ENCODE data around the gene GADD45GIP1. TPM values are rescaled to one million over a fixed set of nuclear protein-coding genes. Genes with fewer than 3 reads are reported as not detected.
"Not testable (repeated sequence)": the region's sequence is repeated elsewhere in the genome, so short reads cannot be mapped to it uniquely, and the experiment has no call there.

Gene GADD45GIP1
- total RNA-seq, 1 donor, result 5.2 TPM

GRCh38 chr19:12979974-12980373 lies 23.0 kb upstream of the GADD45GIP1 start:
- Histone ChIP-seq H3K27me3 (ENCODE audit: insufficient read depth, low read length) (no peaks in the 10 kb centered on the region), H3K4me1 (ENCODE audit: insufficient read depth, low read length) (peaks cover 23% of the 10 kb centered on the region), H3K4me3 (ENCODE audit: low read length) (no peak overlapping the region), H3K9me3 (ENCODE audit: low read depth, low read length) (no peaks in the 10 kb centered on the region)

GRCh38 chr19:12976109-12976508 lies 19.1 kb upstream of the GADD45GIP1 start:
- not testable (repeated sequence) for H3K4me1 ChIP-seq (ENCODE audit: insufficient read depth, low read length); H3K9me3 ChIP-seq (ENCODE audit: low read depth, low read length); H3K4me3 ChIP-seq (ENCODE audit: low read length); H3K27me3 ChIP-seq (ENCODE audit: insufficient read depth, low read length)

- Histone ChIP-seq H3K4me1 (ENCODE audit: insufficient read depth, low read length) (no peaks in the 10 kb centered on the region), H3K4me3 (ENCODE audit: low read length) (no peak overlapping the region), H3K9me3 (ENCODE audit: low read depth, low read length) (no peaks in the 10 kb centered on the region), H3K27me3 (ENCODE audit: insufficient read depth, low read length) (no peaks in the 10 kb centered on the region)
These were observed 18.3 kb upstream of the GADD45GIP1 start for GRCh38 chr19:12975221-12975741.

- Histone ChIP-seq H3K9me3 (ENCODE audit: low read depth, low read length) (no peaks in the 10 kb centered on the region), H3K4me1 (ENCODE audit: insufficient read depth, low read length) (no peaks in the 10 kb centered on the region), H3K27me3 (ENCODE audit: insufficient read depth, low read length) (no peaks in the 10 kb centered on the region), H3K4me3 (ENCODE audit: low read length) (no peak overlapping the region)
These were observed 17.5 kb upstream of the GADD45GIP1 start for GRCh38 chr19:12974301-12975220.

GRCh38 chr19:12973236-12973635 lies 16.2 kb upstream of the GADD45GIP1 start:
- H3K4me1 ChIP-seq (ENCODE audit: insufficient read depth, low read length), result no peaks in the 10 kb centered on the region
- H3K27me3 ChIP-seq (ENCODE audit: insufficient read depth, low read length), result no peaks in the 10 kb centered on the region
- no peak overlapping the region for H3K4me3 ChIP-seq (ENCODE audit: low read length)
- no peaks in the 10 kb centered on the region for H3K9me3 ChIP-seq (ENCODE audit: low read depth, low read length)

- no peaks in the 10 kb centered on the region for H3K27me3 ChIP-seq (ENCODE audit: insufficient read depth, low read length)
- H3K4me3 ChIP-seq (ENCODE audit: low read length), result no peak overlapping the region
- H3K9me3 ChIP-seq (ENCODE audit: low read depth, low read length), result no peaks in the 10 kb centered on the region
- peaks cover 4% of the 10 kb centered on the region for H3K4me1 ChIP-seq (ENCODE audit: insufficient read depth, low read length)
These were observed 13.2 kb upstream of the GADD45GIP1 start for GRCh38 chr19:12970070-12970820.

- Histone ChIP-seq H3K4me3 (ENCODE audit: low read length) (no peak within 1 kb of the TSS), H3K4me1 (ENCODE audit: insufficient read depth, low read length) (peaks cover 7% of the 10 kb centered on the region), H3K27me3 (ENCODE audit: insufficient read depth, low read length) (no peaks in the 10 kb centered on the region), H3K9me3 (ENCODE audit: low read depth, low read length) (no peaks in the 10 kb centered on the region)
These were observed 12.4 kb upstream of the GADD45GIP1 start, which contains the start of gene DAND5 for GRCh38 chr19:12969292-12969988. DAND5 (plus strand) TSS chr19:12969576; CDS start chr19:12969661, 85 bp downstream.

GRCh38 chr19:12967907-12968306 lies 10.9 kb upstream of the GADD45GIP1 start:
- peaks cover 7% of the 10 kb centered on the region for H3K4me1 ChIP-seq (ENCODE audit: insufficient read depth, low read length)
- H3K9me3 ChIP-seq (ENCODE audit: low read depth, low read length), result no peaks in the 10 kb centered on the region
- H3K27me3 ChIP-seq (ENCODE audit: insufficient read depth, low read length), result no peaks in the 10 kb centered on the region
- no peak overlapping the region for H3K4me3 ChIP-seq (ENCODE audit: low read length)

GRCh38 chr19:12965812-12966135 lies 8.8 kb upstream of the GADD45GIP1 start:
- no peak overlapping the region for H3K4me3 ChIP-seq (ENCODE audit: low read length)
- no peaks in the 10 kb centered on the region for H3K9me3 ChIP-seq (ENCODE audit: low read depth, low read length)
- H3K4me1 ChIP-seq (ENCODE audit: insufficient read depth, low read length), result peaks cover 7% of the 10 kb centered on the region
- H3K27me3 ChIP-seq (ENCODE audit: insufficient read depth, low read length), result no peaks in the 10 kb centered on the region

GRCh38 chr19:12965017-12965811 lies 8.2 kb upstream of the GADD45GIP1 start:
- H3K4me3 ChIP-seq (ENCODE audit: low read length), result peak overlapping the region; percentile 30

GRCh38 chr19:12959481-12959880 lies 2.5 kb upstream of the GADD45GIP1 start:
- Histone ChIP-seq H3K4me3 (ENCODE audit: low read length) (no peak overlapping the region), H3K4me1 (ENCODE audit: insufficient read depth, low read length) (peaks cover 27% of the 10 kb centered on the region), H3K9me3 (ENCODE audit: low read depth, low read length) (no peaks in the 10 kb centered on the region), H3K27me3 (ENCODE audit: insufficient read depth, low read length) (no peaks in the 10 kb centered on the region)

More at GRCh38 chr19:12965017-12965811, 8.2 kb upstream of the GADD45GIP1 start:
- Histone ChIP-seq H3K9me3 (ENCODE audit: low read depth, low read length) (no peaks in the 10 kb centered on the region), H3K4me1 (ENCODE audit: insufficient read depth, low read length) (peaks cover 7% of the 10 kb centered on the region), H3K27me3 (ENCODE audit: insufficient read depth, low read length) (no peaks in the 10 kb centered on the region)

- not testable (repeated sequence) for H3K9me3 ChIP-seq (ENCODE audit: low read depth, low read length); H3K27me3 ChIP-seq (ENCODE audit: insufficient read depth, low read length)
- peak overlapping the region; percentile 85 for H3K4me3 ChIP-seq (ENCODE audit: low read length)
- peaks cover 46% of the 10 kb centered on the region for H3K4me1 ChIP-seq (ENCODE audit: insufficient read depth, low read length)
These were observed 448 bp upstream of the GADD45GIP1 start for GRCh38 chr19:12957389-12957952.

GRCh38 chr19:12955996-12956395 lies 1.0 kb downstream of the GADD45GIP1 start:
- H3K9me3 ChIP-seq (ENCODE audit: low read depth, low read length), result no peaks in the 10 kb centered on the region
- peak overlapping the region; percentile 85 for H3K4me3 ChIP-seq (ENCODE audit: low read length)
- no peaks in the 10 kb centered on the region for H3K27me3 ChIP-seq (ENCODE audit: insufficient read depth, low read length)
- peaks cover 52% of the 10 kb centered on the region for H3K4me1 ChIP-seq (ENCODE audit: insufficient read depth, low read length)

GRCh38 chr19:12955575-12955974 lies 1.4 kb downstream of the GADD45GIP1 start:
- not testable (repeated sequence) for H3K9me3 ChIP-seq (ENCODE audit: low read depth, low read length); H3K4me3 ChIP-seq (ENCODE audit: low read length); H3K27me3 ChIP-seq (ENCODE audit: insufficient read depth, low read length)
- H3K4me1 ChIP-seq (ENCODE audit: insufficient read depth, low read length), result peaks cover 52% of the 10 kb centered on the region

Measured in mononuclear cell (primary cell).